ENCODE results near the gene VCX. TPM values are rescaled to one million over a fixed set of nuclear protein-coding genes. Genes with fewer than 3 reads are reported as not detected.

Gene VCX
- total RNA-seq (2022; extraction: Qiagen RNA extraction; ENCODE audit: low read depth): 0.22 TPM in 1 of 5 replicates, not detected in the others

DNA sequence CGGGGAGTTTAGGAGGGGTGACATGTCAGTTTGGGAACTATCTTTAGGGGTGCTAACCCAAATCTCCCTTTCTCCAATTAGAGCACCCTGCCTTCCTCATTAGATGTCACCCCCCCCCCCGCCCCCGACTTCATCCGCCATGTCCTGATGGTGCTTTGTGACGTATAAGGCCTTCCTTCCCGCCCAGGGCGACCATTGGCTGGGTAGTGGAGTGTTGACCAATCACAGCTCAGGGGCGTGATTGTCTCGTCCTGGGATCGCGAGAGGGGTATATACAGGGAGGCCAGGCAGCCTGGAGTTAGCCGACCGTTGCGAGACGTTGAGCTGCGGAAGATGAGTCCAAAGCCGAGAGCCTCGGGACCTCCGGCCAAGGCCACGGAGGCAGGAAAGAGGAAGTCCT lies at the start of gene VCX:
Gene VCX (plus strand): TSS at position 301 of the 400 bp plus-strand sequence. CDS start 33 bp downstream, at position 334.

Other genes with a start within 250 kb of the VCX start
- gene PNPLA4, start 84.2 kb downstream of the VCX start, total RNA-seq (2022; extraction: Qiagen RNA extraction; ENCODE audit: low read depth): 8.0 to 13.0 TPM (median 11.6 TPM) in 5 replicates